ENCODE data around the gene DPYD.

GRCh38 chr1:97603218-97603617 is 317.6 kb downstream of the DPYD start:
- TF ChIP-seq CTCF (IDR thresholded peaks at IDR 0.05; ENCODE audit: low read length) (no peak), EZH2phosphoT487 (IDR thresholded peaks at IDR 0.05; ENCODE audit: low read length) (no peak)
